KOPT-K1 (cell line): ENCODE data around the gene MYO10.
"Not testable (repeated sequence)": the region's sequence is repeated elsewhere in the genome, so short reads cannot be mapped to it uniquely, and the experiment has no call there.

Source experiments
- H3K27ac ChIP-seq: fragments of 200-600 bp; sonication (generic); 2 replicates; pipeline ENCODE4 v1.5.1; 2016; ENCODE audit warnings: antibody characterized with exemption, mild to moderate bottlenecking, low read depth, low read length; ENCODE audit not compliant: poor library complexity, severe bottlenecking
- H3K36me3 ChIP-seq: fragments of 200-600 bp; sonication (generic); 2 replicates; pipeline ENCODE4 v1.5.1; 2017; ENCODE audit warnings: antibody characterized with exemption, mild to moderate bottlenecking, low read length, moderate library complexity; ENCODE audit not compliant: insufficient read depth
- H3K9me3 ChIP-seq: fragments of 200-600 bp; sonication (generic); 2 replicates; pipeline ENCODE4 v1.5.1; 2017; ENCODE audit warnings: antibody characterized with exemption, low read length, mild to moderate bottlenecking; ENCODE audit not compliant: insufficient read depth, poor library complexity, severe bottlenecking

The MYO10 gene

DNA sequence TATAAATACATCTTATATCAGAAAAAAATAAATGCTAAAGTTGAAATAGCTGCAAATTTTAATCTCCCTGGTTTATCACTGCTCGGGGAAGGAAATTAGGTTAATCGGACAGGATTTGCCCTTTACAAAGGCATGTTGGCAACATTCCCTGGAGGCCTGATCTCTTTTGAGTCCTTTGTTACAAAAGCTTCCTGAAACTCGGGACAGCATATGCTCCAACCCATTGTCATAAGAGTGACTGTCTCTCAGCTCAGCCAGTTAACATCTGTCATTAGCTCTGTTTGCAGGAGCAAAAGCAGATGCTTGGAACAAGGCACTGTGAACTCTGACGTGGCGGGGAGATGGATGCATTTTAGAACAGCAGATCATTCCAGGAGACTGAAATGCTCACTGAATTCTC is 80.6 kb downstream of the MYO10 start:
- Histone ChIP-seq H3K9me3 (peaks cover 6% of the 10 kb centered on the region), H3K27ac (no peak overlapping the region), H3K36me3 (no peaks in the 10 kb centered on the region)

DNA sequence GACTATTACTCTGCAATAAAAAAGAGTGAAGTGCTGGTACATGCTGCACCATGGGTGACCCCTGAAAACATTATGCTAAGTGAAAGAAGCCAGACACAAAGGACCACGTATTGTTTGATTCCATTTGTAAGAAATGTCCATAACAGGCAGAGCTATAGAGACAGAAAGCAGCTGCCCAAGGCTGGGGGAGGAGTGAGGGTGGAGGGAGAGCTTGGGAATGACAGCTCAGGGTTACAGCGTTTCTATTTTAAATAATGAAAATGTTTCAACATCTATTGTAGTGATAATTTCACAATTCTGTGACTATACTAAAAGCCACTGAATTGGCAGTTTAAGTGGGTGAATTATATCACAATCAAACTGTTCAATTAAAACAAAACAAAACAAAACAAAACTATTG is 81.7 kb downstream of the MYO10 start:
- H3K27ac ChIP-seq = no peak overlapping the region
- H3K36me3 ChIP-seq = no peaks in the 10 kb centered on the region
- peaks cover 4% of the 10 kb centered on the region for H3K9me3 ChIP-seq

- no peak overlapping the region for H3K27ac ChIP-seq
- no peaks in the 10 kb centered on the region for H3K36me3 ChIP-seq
- no peaks in the 10 kb centered on the region for H3K9me3 ChIP-seq
Observed at GRCh38 chr5:16853518-16853917, 82.6 kb downstream of the MYO10 start.

- H3K36me3 ChIP-seq = no peaks in the 10 kb centered on the region
- no peaks in the 10 kb centered on the region for H3K9me3 ChIP-seq
- no peak overlapping the region for H3K27ac ChIP-seq
Observed at GRCh38 chr5:16852251-16853005, 83.7 kb downstream of the MYO10 start.

DNA sequence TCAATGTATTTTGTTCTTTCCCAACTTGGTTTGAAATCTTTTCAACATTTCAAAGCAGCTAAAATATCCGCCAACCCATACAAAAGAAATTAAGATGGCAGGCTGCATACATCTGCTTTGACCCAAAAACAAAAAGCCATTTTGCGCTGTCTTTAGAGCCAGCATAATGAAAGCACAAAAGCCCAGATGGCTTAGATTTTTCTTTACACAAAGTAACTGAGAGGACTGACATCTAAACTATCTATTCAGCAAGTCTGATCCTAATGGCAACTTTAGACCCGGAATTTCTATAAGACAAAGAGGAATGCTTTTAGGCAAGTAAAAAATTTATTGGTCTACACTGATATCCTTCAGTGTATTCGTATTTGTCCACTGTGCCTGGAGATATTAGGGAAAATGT is 86.3 kb downstream of the MYO10 start:
- Histone ChIP-seq H3K9me3 (no peaks in the 10 kb centered on the region), H3K27ac (no peak overlapping the region), H3K36me3 (no peaks in the 10 kb centered on the region)

DNA sequence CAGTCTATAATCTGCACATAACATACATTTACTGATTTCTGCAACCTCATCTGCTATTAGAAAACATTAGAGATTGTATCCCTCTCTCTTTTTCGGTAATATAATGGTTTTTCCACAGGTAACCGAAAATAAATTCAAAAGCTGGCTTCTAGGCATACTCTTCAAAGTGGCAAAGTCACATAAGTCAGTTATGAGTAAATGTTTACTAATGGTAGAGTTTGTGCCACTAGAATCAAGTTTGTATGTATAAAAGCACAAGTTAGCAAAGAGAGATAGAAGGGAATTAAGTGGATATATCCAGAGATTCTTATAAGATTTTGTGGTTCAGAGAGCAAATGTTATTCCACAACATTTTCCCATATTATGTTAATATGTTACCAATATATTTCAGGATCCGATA is 86.9 kb downstream of the MYO10 start:
- Histone ChIP-seq H3K36me3 (no peaks in the 10 kb centered on the region), H3K27ac (no peak overlapping the region), H3K9me3 (no peaks in the 10 kb centered on the region)

DNA sequence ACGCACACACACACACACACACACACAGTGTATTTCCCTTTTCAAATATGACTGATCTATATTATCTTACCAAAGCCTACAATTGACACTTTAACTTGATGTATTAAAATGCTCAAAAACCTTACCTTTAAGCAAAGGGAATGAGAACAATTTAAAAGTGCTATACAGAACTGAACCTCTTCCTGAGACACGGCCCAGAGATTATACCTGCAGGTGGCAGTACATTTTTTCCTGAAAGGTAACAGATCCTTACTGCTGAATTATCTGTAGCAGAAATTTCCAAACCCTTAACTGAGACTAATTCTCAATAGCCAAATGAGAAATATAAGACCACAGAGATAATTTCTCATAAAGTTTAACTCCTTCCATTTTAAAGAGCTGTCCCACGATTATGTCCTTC is 91.1 kb downstream of the MYO10 start:
- Histone ChIP-seq H3K36me3 (no peaks in the 10 kb centered on the region), H3K27ac (no peak overlapping the region)

GRCh38 chr5:16842896-16843295 is 93.2 kb downstream of the MYO10 start:
- no peak overlapping the region for H3K27ac ChIP-seq
- H3K36me3 ChIP-seq = no peaks in the 10 kb centered on the region
- H3K9me3 ChIP-seq = no peaks in the 10 kb centered on the region

More for the DNA sequence above, 91.1 kb downstream of the MYO10 start:
- no peaks in the 10 kb centered on the region for H3K9me3 ChIP-seq

DNA sequence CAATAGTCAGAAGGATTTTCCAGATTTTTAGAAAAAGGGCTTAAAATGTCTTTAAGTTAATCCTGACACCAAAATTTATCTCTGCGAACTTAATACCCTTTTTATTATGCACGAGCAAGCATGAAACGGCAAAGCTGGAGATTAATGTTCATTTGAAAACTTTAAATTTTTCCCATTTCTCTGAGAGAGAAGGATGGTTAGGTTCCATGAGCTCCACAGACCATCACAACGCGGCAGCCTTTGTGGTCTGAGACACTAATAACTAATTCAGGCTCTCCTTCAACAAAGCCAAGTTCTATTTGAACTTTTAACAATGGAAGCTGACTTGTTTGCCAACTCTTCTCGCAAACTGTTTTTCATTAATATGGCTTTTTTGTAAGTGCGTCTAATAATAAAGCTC is 94.7 kb downstream of the MYO10 start:
- no peaks in the 10 kb centered on the region for H3K9me3 ChIP-seq
- H3K27ac ChIP-seq = no peak overlapping the region
- no peaks in the 10 kb centered on the region for H3K36me3 ChIP-seq

DNA sequence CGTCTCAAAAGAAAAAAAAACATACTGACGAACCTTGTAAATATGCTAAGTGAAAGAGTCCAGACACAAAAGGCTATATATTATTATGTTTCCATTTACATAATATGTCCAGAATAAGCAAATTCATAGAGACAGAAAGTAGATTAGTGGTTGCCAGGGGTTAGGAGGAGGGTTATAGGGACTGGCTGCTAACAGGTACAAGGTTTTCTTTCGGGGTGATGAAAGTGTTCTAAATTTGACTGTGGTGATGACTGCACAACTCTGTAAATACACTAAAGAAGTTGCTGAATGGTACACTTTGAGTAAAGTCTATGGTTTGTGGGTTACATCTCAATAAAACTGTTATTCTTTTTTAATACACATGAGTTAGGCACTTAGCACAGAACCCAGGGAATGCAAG is 98.8 kb downstream of the MYO10 start:
- no peaks in the 10 kb centered on the region for H3K36me3 ChIP-seq
- H3K9me3 ChIP-seq = no peaks in the 10 kb centered on the region
- no peak overlapping the region for H3K27ac ChIP-seq

- Histone ChIP-seq H3K36me3 (no peaks in the 10 kb centered on the region), H3K9me3 (no peaks in the 10 kb centered on the region), H3K27ac (no peak overlapping the region)
Observed at GRCh38 chr5:16834029-16834428, 102.1 kb downstream of the MYO10 start.

- not testable (repeated sequence) for H3K36me3 ChIP-seq, H3K9me3 ChIP-seq, H3K27ac ChIP-seq
Observed at GRCh38 chr5:16831326-16831725, 104.8 kb downstream of the MYO10 start.

GRCh38 chr5:16827755-16828154 is 108.3 kb downstream of the MYO10 start:
- H3K9me3 ChIP-seq = no peaks in the 10 kb centered on the region
- H3K27ac ChIP-seq = no peak overlapping the region
- no peaks in the 10 kb centered on the region for H3K36me3 ChIP-seq

GRCh38 chr5:16826379-16827125 is 109.5 kb downstream of the MYO10 start:
- Histone ChIP-seq H3K27ac (no peak overlapping the region), H3K9me3 (no peaks in the 10 kb centered on the region), H3K36me3 (no peaks in the 10 kb centered on the region)

GRCh38 chr5:16819522-16820167 is 116.4 kb downstream of the MYO10 start:
- H3K9me3 ChIP-seq = no peaks in the 10 kb centered on the region
- H3K27ac ChIP-seq = no peak overlapping the region
- H3K36me3 ChIP-seq = no peaks in the 10 kb centered on the region
